ENCODE measurements around the gene TDRD6.

The TDRD6 gene

GRCh38 chr6:46648869-46649492 is 38.7 kb upstream of the TDRD6 start (continued):
- TF ChIP-seq AEBP2 (tag by site-specific recombination; IDR thresholded peaks at IDR 0.05; ENCODE audit: borderline replicate concordance), result no peak
- TF ChIP-seq, protein P1, sequence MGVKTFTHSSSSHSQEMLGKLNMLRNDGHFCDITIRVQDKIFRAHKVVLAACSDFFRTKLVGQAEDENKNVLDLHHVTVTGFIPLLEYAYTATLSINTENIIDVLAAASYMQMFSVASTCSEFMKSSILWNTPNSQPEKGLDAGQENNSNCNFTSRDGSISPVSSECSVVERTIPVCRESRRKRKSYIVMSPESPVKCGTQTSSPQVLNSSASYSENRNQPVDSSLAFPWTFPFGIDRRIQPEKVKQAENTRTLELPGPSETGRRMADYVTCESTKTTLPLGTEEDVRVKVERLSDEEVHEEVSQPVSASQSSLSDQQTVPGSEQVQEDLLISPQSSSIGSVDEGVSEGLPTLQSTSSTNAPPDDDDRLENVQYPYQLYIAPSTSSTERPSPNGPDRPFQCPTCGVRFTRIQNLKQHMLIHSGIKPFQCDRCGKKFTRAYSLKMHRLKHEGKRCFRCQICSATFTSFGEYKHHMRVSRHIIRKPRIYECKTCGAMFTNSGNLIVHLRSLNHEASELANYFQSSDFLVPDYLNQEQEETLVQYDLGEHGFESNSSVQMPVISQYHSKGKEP (tag by site-specific recombination; IDR thresholded peaks at IDR 0.05), result peak; percentile 37; the same call in 1 of the 2 replicates
- TF ChIP-seq ZNF433 (tag by site-specific recombination; IDR thresholded peaks at IDR 0.05; ENCODE audit: low read depth), result no peak
- TF ChIP-seq, protein P2, sequence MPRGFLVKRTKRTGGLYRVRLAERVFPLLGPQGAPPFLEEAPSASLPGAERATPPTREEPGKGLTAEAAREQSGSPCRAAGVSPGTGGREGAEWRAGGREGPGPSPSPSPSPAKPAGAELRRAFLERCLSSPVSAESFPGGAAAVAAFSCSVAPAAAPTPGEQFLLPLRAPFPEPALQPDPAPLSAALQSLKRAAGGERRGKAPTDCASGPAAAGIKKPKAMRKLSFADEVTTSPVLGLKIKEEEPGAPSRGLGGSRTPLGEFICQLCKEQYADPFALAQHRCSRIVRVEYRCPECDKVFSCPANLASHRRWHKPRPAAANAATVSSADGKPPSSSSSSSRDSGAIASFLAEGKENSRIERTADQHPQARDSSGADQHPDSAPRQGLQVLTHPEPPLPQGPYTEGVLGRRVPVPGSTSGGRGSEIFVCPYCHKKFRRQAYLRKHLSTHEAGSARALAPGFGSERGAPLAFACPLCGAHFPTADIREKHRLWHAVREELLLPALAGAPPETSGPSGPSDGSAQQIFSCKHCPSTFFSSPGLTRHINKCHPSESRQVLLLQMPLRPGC (tag by site-specific recombination; IDR thresholded peaks at IDR 0.05), result peak; percentile 49; the same call in 1 of the 2 replicates
- TF ChIP-seq ZNF521 (tag by site-specific recombination; IDR thresholded peaks at IDR 0.05), result no peak
- TF ChIP-seq, protein P3, sequence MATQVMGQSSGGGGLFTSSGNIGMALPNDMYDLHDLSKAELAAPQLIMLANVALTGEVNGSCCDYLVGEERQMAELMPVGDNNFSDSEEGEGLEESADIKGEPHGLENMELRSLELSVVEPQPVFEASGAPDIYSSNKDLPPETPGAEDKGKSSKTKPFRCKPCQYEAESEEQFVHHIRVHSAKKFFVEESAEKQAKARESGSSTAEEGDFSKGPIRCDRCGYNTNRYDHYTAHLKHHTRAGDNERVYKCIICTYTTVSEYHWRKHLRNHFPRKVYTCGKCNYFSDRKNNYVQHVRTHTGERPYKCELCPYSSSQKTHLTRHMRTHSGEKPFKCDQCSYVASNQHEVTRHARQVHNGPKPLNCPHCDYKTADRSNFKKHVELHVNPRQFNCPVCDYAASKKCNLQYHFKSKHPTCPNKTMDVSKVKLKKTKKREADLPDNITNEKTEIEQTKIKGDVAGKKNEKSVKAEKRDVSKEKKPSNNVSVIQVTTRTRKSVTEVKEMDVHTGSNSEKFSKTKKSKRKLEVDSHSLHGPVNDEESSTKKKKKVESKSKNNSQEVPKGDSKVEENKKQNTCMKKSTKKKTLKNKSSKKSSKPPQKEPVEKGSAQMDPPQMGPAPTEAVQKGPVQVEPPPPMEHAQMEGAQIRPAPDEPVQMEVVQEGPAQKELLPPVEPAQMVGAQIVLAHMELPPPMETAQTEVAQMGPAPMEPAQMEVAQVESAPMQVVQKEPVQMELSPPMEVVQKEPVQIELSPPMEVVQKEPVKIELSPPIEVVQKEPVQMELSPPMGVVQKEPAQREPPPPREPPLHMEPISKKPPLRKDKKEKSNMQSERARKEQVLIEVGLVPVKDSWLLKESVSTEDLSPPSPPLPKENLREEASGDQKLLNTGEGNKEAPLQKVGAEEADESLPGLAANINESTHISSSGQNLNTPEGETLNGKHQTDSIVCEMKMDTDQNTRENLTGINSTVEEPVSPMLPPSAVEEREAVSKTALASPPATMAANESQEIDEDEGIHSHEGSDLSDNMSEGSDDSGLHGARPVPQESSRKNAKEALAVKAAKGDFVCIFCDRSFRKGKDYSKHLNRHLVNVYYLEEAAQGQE (tag by site-specific recombination; IDR thresholded peaks at IDR 0.05), result no peak
- no peak for TF ChIP-seq ZNF19 (tag by site-specific recombination; IDR thresholded peaks at IDR 0.05; ENCODE audit: low read depth)
- no peak for TF ChIP-seq WT1 (tag by site-specific recombination; IDR thresholded peaks at IDR 0.05)
- no peak for TF ChIP-seq ZNF777 (tag by site-specific recombination; IDR thresholded peaks at IDR 0.05; ENCODE audit: borderline replicate concordance)
- no peak for TF ChIP-seq ZSCAN30 (tag by site-specific recombination; IDR thresholded peaks at IDR 0.05)
- TF ChIP-seq ZNF692 (tag by site-specific recombination; IDR thresholded peaks at IDR 0.05), result 0 out of 2 replicates have a peak, but pooled peaks have one; percentile 11
- no peak for TF ChIP-seq ZNF501 (tag by site-specific recombination; IDR thresholded peaks at IDR 0.05)
- TF ChIP-seq ZNF398 (tag by site-specific recombination; IDR thresholded peaks at IDR 0.05), result no peak; the same call in 1 of the 2 replicates
- TF ChIP-seq ZNF830 (tag by site-specific recombination; IDR thresholded peaks at IDR 0.05; ENCODE audit: low read depth), result no peak
- TF ChIP-seq HOXA7 (CRISPR knock-in tag; IDR thresholded peaks at IDR 0.05; ENCODE audit: borderline replicate concordance), result no peak
- no peak for TF ChIP-seq ZSCAN23 (tag by site-specific recombination; IDR thresholded peaks at IDR 0.05)
- peak; percentile 18; the same call in 1 of the 2 replicates for TF ChIP-seq YY2 (tag by site-specific recombination; IDR thresholded peaks at IDR 0.05)
- no peak for TF ChIP-seq BCL11A (tag by site-specific recombination; IDR thresholded peaks at IDR 0.05; ENCODE audit: low read depth)
- TF ChIP-seq ZNF426 (tag by site-specific recombination; IDR thresholded peaks at IDR 0.05), result no peak
- TF ChIP-seq, protein P4, sequence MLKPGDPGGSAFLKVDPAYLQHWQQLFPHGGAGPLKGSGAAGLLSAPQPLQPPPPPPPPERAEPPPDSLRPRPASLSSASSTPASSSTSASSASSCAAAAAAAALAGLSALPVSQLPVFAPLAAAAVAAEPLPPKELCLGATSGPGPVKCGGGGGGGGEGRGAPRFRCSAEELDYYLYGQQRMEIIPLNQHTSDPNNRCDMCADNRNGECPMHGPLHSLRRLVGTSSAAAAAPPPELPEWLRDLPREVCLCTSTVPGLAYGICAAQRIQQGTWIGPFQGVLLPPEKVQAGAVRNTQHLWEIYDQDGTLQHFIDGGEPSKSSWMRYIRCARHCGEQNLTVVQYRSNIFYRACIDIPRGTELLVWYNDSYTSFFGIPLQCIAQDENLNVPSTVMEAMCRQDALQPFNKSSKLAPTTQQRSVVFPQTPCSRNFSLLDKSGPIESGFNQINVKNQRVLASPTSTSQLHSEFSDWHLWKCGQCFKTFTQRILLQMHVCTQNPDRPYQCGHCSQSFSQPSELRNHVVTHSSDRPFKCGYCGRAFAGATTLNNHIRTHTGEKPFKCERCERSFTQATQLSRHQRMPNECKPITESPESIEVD (tag by site-specific recombination; IDR thresholded peaks at IDR 0.05), result peak; percentile 49; the same call in 1 of the 2 replicates
- no peak for TF ChIP-seq ZNF157 (tag by site-specific recombination; IDR thresholded peaks at IDR 0.05)
- TF ChIP-seq GLIS1 (tag by site-specific recombination; IDR thresholded peaks at IDR 0.05), result no peak

All from HEK293 (cell line).